ENCODE data around the gene UPF1. TPM values are rescaled to one million over a fixed set of nuclear protein-coding genes. Genes with fewer than 3 reads are reported as not detected.

Gene UPF1
- total RNA-seq, 2 experiments from 2014 or later: 77.2 to 113 TPM

DNA sequence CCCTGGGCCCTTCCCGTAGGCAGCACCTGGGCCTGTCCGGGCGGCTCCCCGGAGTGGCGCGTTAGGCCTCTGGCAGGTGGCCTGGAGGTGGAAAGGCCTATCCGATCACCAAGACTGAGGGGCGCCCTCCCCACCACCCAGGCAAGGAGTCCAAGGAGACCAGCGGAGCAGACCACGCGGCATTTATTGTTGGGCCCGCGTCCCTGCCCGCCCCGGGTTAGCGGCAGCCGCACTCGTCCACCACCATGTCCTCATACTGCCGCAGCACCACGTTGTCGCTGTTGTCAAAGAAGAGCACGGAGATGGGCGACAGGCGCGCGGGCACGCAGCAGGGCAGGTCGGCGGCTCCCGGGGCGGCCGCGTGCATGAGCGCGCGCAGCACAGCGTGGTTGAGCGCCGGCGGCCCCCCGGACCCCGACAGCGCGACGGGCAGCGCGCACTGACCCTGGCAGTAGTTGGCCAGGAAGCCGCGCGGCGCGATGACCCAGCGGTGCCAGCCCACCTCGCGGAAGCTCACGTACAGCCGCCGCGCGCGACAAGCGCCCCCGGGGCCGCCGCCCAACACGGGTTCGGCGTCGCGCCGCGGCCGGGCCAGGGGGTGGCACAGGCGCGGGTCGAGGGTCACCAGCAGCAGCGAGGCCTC is 36.7 kb downstream of the UPF1 start:
- POLR2A ChIA-PET: no interaction called here
- peaks cover 50% of the 10 kb centered on the region for H3K36me3 ChIP-seq (ENCODE audit: insufficient read depth, low read length)
- TF ChIP-seq EZH2phosphoT487 (IDR thresholded peaks at IDR 0.05; ENCODE audit: borderline replicate concordance, low read depth, low read length): no peak
- TF ChIP-seq, protein P1, sequence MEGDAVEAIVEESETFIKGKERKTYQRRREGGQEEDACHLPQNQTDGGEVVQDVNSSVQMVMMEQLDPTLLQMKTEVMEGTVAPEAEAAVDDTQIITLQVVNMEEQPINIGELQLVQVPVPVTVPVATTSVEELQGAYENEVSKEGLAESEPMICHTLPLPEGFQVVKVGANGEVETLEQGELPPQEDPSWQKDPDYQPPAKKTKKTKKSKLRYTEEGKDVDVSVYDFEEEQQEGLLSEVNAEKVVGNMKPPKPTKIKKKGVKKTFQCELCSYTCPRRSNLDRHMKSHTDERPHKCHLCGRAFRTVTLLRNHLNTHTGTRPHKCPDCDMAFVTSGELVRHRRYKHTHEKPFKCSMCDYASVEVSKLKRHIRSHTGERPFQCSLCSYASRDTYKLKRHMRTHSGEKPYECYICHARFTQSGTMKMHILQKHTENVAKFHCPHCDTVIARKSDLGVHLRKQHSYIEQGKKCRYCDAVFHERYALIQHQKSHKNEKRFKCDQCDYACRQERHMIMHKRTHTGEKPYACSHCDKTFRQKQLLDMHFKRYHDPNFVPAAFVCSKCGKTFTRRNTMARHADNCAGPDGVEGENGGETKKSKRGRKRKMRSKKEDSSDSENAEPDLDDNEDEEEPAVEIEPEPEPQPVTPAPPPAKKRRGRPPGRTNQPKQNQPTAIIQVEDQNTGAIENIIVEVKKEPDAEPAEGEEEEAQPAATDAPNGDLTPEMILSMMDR (conservative IDR thresholded peaks at IDR 0.05; ENCODE audit: low read length): no peak
- CTCF ChIA-PET (ENCODE audit: unreplicated experiment): interaction anchor here (0.6 kb wide), 1 partner anchor 335 kb away, joined by 3 read pairs; no protein-coding TSS in a partner anchor
- H4K20me1 ChIP-seq (ENCODE audit: insufficient read depth, low read length): peaks cover 8% of the 10 kb centered on the region; the same call in 1 of the 2 replicates
- no peaks in the 10 kb centered on the region for H3K9me3 ChIP-seq (ENCODE audit: low read length)
- H3K79me2 ChIP-seq (ENCODE audit: insufficient read depth, low read depth, low read length): peaks cover 3% of the 10 kb centered on the region; the same call in 1 of the 2 replicates
- H3K27ac ChIP-seq (ENCODE audit: low read depth, low read length, poor library complexity, severe bottlenecking): no peak overlapping the region
- BruUV-seq (replicated peaks): no TSS peak
- H2AFZ ChIP-seq (ENCODE audit: low read length): no peak overlapping the region
- no peak overlapping the region for H3K4me3 ChIP-seq (ENCODE audit: low read depth, low read length, poor library complexity, severe bottlenecking)
- intact Hi-C loops (cut with micrococcal nuclease; ENCODE audit: unreplicated experiment): no loop called here
- no peak for DNase-seq (ENCODE audit: low spot score)
- H3K9me2 ChIP-seq (ENCODE audit: insufficient read depth, low read length): no peaks in the 10 kb centered on the region
- no peak overlapping the region for H3K4me2 ChIP-seq (ENCODE audit: low read length)
- H3K4me1 ChIP-seq (ENCODE audit: insufficient read depth, low read length, poor library complexity, severe bottlenecking): peaks cover 12% of the 10 kb centered on the region

DNA sequence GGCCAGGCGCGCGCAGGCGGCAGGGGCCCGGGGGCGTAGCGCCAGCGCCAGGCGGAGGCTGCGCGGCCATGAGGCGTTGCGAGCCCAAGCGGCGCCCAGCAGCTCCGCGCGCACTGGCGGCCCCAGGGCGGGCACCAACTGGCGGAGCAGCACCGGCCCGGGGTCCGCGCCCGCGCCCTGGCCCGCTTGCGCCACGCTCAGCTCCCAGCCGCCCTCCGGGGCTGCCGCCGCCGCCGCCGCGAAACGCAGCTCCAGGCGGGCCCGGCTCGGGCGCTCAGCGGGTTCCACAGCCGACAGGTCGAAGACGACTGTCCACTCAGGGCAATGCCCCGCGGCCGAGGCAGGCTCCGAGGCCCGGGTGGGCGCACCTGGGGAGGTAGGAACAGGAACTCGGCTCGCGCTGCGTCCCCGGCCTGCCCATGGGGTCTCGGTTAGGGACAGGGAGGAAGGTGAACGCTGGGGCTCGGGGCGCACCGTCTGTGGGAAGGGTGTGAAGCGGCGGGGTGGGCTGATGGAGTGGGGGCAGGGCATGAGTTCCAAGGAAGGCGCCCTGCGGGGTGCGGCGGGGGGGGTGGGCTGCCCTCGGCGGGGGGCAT is 37.4 kb downstream of the UPF1 start:
- H3K4me3 ChIP-seq (ENCODE audit: low read depth, low read length, poor library complexity, severe bottlenecking): no peak overlapping the region

More for the DNA sequence above, 37.4 kb downstream of the UPF1 start:
- intact Hi-C loops (cut with micrococcal nuclease; ENCODE audit: unreplicated experiment): no loop called here
- no peak overlapping the region for H3K4me2 ChIP-seq (ENCODE audit: low read length)
- POLR2A ChIA-PET: no interaction called here
- no peak overlapping the region for H2AFZ ChIP-seq (ENCODE audit: low read length)
- H3K36me3 ChIP-seq (ENCODE audit: insufficient read depth, low read length): peaks cover 44% of the 10 kb centered on the region
- TF ChIP-seq, protein P1 (conservative IDR thresholded peaks at IDR 0.05; ENCODE audit: low read length): no peak
- no peak for TF ChIP-seq EZH2phosphoT487 (IDR thresholded peaks at IDR 0.05; ENCODE audit: borderline replicate concordance, low read depth, low read length)
- BruUV-seq (replicated peaks): no TSS peak
- CTCF ChIA-PET (ENCODE audit: unreplicated experiment): interaction anchor here (0.6 kb wide), 1 partner anchor 334 kb away, joined by 3 read pairs; no protein-coding TSS in a partner anchor
- H3K9me2 ChIP-seq (ENCODE audit: insufficient read depth, low read length): no peaks in the 10 kb centered on the region
- no peak for DNase-seq (ENCODE audit: low spot score)
- H3K27ac ChIP-seq (ENCODE audit: low read depth, low read length, poor library complexity, severe bottlenecking): no peak overlapping the region
- H3K4me1 ChIP-seq (ENCODE audit: insufficient read depth, low read length, poor library complexity, severe bottlenecking): peaks cover 12% of the 10 kb centered on the region
- H4K20me1 ChIP-seq (ENCODE audit: insufficient read depth, low read length): peaks cover 8% of the 10 kb centered on the region; the same call in 1 of the 2 replicates
- peaks cover 3% of the 10 kb centered on the region; the same call in 1 of the 2 replicates for H3K79me2 ChIP-seq (ENCODE audit: insufficient read depth, low read depth, low read length)
- H3K9me3 ChIP-seq (ENCODE audit: low read length): no peaks in the 10 kb centered on the region

All from OCI-LY7 (cell line).